H1 (cell line): ENCODE measurements around the gene ARHGAP18. TPM values are rescaled to one million over a fixed set of nuclear protein-coding genes. Genes with fewer than 3 reads are reported as not detected.

ENCODE experiments used
- CBX8 ChIP-seq: fragments of 300-800, 300-1000 bp; sonication (generic); IDR thresholded peaks from 2 replicates; pipeline ENCODE4 v1.7.1; 2016; ENCODE audit warnings: low read depth, low read length, borderline replicate concordance
- CEBPB ChIP-seq: IDR thresholded peaks from 2 replicates; pipeline ENCODE4 v1.6.1; 2012; ENCODE audit warnings: low read depth, low read length
- CTBP2 ChIP-seq: IDR thresholded peaks from 2 replicates; pipeline ENCODE4 v1.7.0; 2011; ENCODE audit warnings: borderline replicate concordance, mild to moderate bottlenecking, moderate library complexity, mixed read lengths, low read length; ENCODE audit not compliant: insufficient read depth, insufficient read length
- E2F6 ChIP-seq: IDR thresholded peaks from 2 replicates; pipeline ENCODE4 v1.6.1; 2012; ENCODE audit warnings: inconsistent platforms
- EGR1 ChIP-seq: IDR thresholded peaks from 2 replicates; pipeline ENCODE4 v1.6.1; 2011; ENCODE audit warnings: low read depth, low read length, borderline replicate concordance
- SIRT6 ChIP-seq: IDR thresholded peaks from one replicate; pipeline ENCODE4 v1.7.1; 2012; ENCODE audit warnings: low read length, inconsistent platforms
- SP1 ChIP-seq: IDR thresholded peaks from 2 replicates; pipeline ENCODE4 v1.6.1; 2011; ENCODE audit warnings: low read depth, low read length
- SP4 ChIP-seq: IDR thresholded peaks from 2 replicates; pipeline ENCODE4 v1.6.1; 2012; ENCODE audit warnings: low read length, inconsistent platforms
- TEAD4 ChIP-seq: IDR thresholded peaks from 2 replicates; pipeline ENCODE4 v1.6.1; 2012; ENCODE audit warnings: low read depth, low read length, inconsistent platforms, mixed read lengths
- polyA plus RNA-seq, 7 experiments: library from polyadenylated mRNA; depleted of rRNA in 3 of 7; stranded (reverse) in 5 of 7; unstranded in 2 of 7; fragments of >200 nt in 5 of 7; fragments of 200-250 nt in 2 of 7; gene quantifications; 1 replicate in 5 of 7; 2 replicates in 1 of 7; 4 replicates in 1 of 7; pipeline versions ENCODE4 v1.2.1 to v1.2.3, GENCODE V29; 2011 to 2013; ENCODE audit warnings: missing spikeins in 2 of 7, mixed read lengths in 2 of 7
- total RNA-seq: library from RNA; stranded (reverse); fragmentation: NEBNext Ultra II Directional; extraction: Animal tissue kit (Norgen Biotek cat#: 25700); gene quantifications from 2 replicates; pipeline ENCODE4 v1.2.1, GENCODE V29; 2021

ARHGAP18 gene
- total and polyA plus RNA-seq, 2 of the 8 experiments (the other 6 are each of a cell fraction or from before 2014, with no cell fraction given), result 0.83 to 4.5 TPM

GRCh38 chr6:129590408-129591022 is 119.5 kb downstream of the ARHGAP18 start (continued):
- no peak for TF ChIP-seq CEBPB
- TF ChIP-seq E2F6, result no peak
- no peak for TF ChIP-seq CTBP2
- TF ChIP-seq SP4, result no peak
- no peak for TF ChIP-seq CBX8
- no peak for TF ChIP-seq EGR1
- TF ChIP-seq SP1, result no peak
- no peak for TF ChIP-seq TEAD4
- TF ChIP-seq SIRT6, result no peak
